Measurements from ENCODE around the gene SNX5. TPM values are rescaled to one million over a fixed set of nuclear protein-coding genes. Genes with fewer than 3 reads are reported as not detected.

The SNX5 gene
- total RNA-seq, 1 experiment from 2014 or later, result 159 TPM

DNA sequence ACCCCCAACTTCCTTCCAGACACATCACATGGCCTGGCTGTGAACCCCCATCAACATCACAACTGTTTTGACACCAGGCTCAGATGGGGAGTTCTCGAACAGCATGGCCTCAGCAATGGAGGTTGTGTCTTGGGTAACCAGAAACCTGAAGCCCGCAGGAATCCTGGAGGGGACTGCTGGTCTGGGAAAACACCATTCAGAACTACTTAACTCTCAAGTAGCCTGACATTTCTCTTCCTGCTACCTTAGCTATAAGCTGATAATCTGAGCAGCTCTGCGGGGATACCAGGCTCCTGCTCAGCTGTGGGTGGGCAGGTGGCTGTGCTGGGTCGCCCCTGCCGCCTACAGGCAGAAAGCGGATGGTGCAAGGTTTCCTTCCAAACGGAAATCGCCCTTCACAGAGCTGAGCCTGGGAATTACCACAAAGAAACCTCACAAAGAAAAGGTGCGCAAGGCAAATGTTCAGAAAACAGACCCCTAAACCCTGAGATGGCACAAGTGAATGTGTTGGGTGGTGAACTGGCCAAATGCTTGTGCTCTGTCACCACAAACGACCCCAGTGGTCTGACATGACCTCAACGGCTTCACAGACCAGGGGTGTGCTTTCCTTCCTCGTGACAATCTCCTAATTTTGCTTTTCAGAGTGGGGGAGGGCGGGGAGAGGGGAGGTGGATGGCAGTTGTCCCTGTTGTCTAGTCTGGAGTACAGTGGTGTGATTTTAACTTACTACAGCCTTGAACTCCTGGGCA, 29.5 kb downstream of the SNX5 start:
- DNase-seq (ENCODE audit: low read depth, low spot score) (peak; percentile 22), ATAC-seq (peak; percentile 85)
- Histone ChIP-seq H3K9me3 (ENCODE audit: control insufficient read depth in 1 of 2, insufficient read depth in 1 of 2, low read depth in 1 of 2, low read length in 2 of 2) (no peaks in the 10 kb centered on the region), H3K27me3 (ENCODE audit: insufficient read depth, low read length) (no peaks in the 10 kb centered on the region), H3K9ac (ENCODE audit: low read length) (no peak overlapping the region), H3K4me3 (replicated peaks in 1 of 2; ENCODE audit: low read depth in 1 of 2, low read length in 2 of 2) (no peak overlapping the region), H3K4me2 (ENCODE audit: low read length) (no peak overlapping the region), H3K36me3 (ENCODE audit: control insufficient read depth in 1 of 2, insufficient read depth in 2 of 2, low read length in 2 of 2) (peaks cover 22 to 26% of the 10 kb centered on the region in 2 experiments), H3K79me2 (ENCODE audit: insufficient read depth, low read length) (0 out of 2 replicates have a peak, but pooled peaks cover 3% of the 10 kb centered on the region), H3K9me2 (ENCODE audit: insufficient read depth) (no peaks in the 10 kb centered on the region), H2AFZ (ENCODE audit: low read depth, low read length, poor library complexity, severe bottlenecking) (no peak overlapping the region), H3K4me1 (ENCODE audit: control insufficient read depth in 1 of 2, insufficient read depth in 2 of 2, low read length in 2 of 2) (peaks cover 0 to 11% of the 10 kb centered on the region in 2 experiments; a peak in 1 of 4 replicates), H4K20me1 (ENCODE audit: insufficient read depth) (peaks cover 4% of the 10 kb centered on the region; the same call in 1 of the 2 replicates), H3K27ac (ENCODE audit: low read depth, low read length) (peak overlapping the region; percentile 24; the same call in 1 of the 2 replicates)
- BruUV-seq (replicated peaks), result no TSS peak
- ChIA-PET POLR2A (interaction anchor here (1.0 kb wide), 1 partner anchor 257 kb away, joined by 3 read pairs; the partner anchor contains the start of gene RRBP1), CTCF (interaction anchor here (0.9 to 2.4 kb wide), 10 partner anchors 27 to 434 kb away, joined by 3 to 18 read pairs (median 5); partner anchors contain the start of gene RRBP1), RAD21 (ENCODE audit: low non-redundant PET in 1 of 2, low total read pairs in 2 of 2, uncharacterized antibody in 2 of 2, unreplicated experiment in 2 of 2) (interaction anchor here in 1 of 2 experiments (0.6 kb wide), 1 partner anchor 402 kb away, joined by 3 read pairs; no protein-coding TSS in a partner anchor)
- intact Hi-C loops (cut with micrococcal nuclease), result loop anchor here (1.0 to 5.0 kb wide), 4 partner anchors 258 to 434 kb away; no protein-coding TSS in a partner anchor
- TF ChIP-seq CEBPB (IDR thresholded peaks at IDR 0.05; ENCODE audit: low read depth) (no peak), ELF1 (IDR thresholded peaks at IDR 0.05; ENCODE audit: borderline replicate concordance, low read depth) (no peak), RAD21 (IDR thresholded peaks at IDR 0.05; ENCODE audit: low read depth) (peak; percentile 88), CBX3 (IDR thresholded peaks at IDR 0.05; ENCODE audit: low read depth) (no peak), POLR2A (IDR thresholded peaks at IDR 0.05; ENCODE audit: borderline replicate concordance, extremely low read depth, insufficient read depth, insufficient read length) (no peak), FOSL1 (IDR thresholded peaks at IDR 0.05; ENCODE audit: low read depth) (no peak), SP1 (IDR thresholded peaks at IDR 0.05; ENCODE audit: low read depth) (no peak), POLR2AphosphoS5 (IDR thresholded peaks at IDR 0.05; ENCODE audit: low read depth, low read length) (peak; percentile 34; the same call in 1 of the 2 replicates), EZH2 (IDR thresholded peaks at IDR 0.05) (no peak)
- TF ChIP-seq, protein P1, sequence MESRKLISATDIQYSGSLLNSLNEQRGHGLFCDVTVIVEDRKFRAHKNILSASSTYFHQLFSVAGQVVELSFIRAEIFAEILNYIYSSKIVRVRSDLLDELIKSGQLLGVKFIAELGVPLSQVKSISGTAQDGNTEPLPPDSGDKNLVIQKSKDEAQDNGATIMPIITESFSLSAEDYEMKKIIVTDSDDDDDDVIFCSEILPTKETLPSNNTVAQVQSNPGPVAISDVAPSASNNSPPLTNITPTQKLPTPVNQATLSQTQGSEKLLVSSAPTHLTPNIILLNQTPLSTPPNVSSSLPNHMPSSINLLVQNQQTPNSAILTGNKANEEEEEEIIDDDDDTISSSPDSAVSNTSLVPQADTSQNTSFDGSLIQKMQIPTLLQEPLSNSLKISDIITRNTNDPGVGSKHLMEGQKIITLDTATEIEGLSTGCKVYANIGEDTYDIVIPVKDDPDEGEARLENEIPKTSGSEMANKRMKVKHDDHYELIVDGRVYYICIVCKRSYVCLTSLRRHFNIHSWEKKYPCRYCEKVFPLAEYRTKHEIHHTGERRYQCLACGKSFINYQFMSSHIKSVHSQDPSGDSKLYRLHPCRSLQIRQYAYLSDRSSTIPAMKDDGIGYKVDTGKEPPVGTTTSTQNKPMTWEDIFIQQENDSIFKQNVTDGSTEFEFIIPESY (IDR thresholded peaks at IDR 0.05; ENCODE audit: extremely low read depth, insufficient replicate concordance, low read length), result no peak
- TF ChIP-seq, protein P2, sequence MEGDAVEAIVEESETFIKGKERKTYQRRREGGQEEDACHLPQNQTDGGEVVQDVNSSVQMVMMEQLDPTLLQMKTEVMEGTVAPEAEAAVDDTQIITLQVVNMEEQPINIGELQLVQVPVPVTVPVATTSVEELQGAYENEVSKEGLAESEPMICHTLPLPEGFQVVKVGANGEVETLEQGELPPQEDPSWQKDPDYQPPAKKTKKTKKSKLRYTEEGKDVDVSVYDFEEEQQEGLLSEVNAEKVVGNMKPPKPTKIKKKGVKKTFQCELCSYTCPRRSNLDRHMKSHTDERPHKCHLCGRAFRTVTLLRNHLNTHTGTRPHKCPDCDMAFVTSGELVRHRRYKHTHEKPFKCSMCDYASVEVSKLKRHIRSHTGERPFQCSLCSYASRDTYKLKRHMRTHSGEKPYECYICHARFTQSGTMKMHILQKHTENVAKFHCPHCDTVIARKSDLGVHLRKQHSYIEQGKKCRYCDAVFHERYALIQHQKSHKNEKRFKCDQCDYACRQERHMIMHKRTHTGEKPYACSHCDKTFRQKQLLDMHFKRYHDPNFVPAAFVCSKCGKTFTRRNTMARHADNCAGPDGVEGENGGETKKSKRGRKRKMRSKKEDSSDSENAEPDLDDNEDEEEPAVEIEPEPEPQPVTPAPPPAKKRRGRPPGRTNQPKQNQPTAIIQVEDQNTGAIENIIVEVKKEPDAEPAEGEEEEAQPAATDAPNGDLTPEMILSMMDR (IDR thresholded peaks at IDR 0.05 in 2 of 3, conservative IDR thresholded peaks at IDR 0.05 in 1 of 3; ENCODE audit: borderline replicate concordance in 1 of 3, insufficient read depth in 1 of 3, low read depth in 2 of 3, low read length in 2 of 3), result peak; percentile 66 to 95 (median 92); a peak in 5 of 6 replicates

Data from HCT116 (cell line).